A673 (cell line): Measurements from ENCODE around the gene FSCN2. TPM values are rescaled to one million over a fixed set of nuclear protein-coding genes. Genes with fewer than 3 reads are reported as not detected.
A peak's percentile ranks its signal among the peaks of the same experiment; 100 is the strongest.

Experiments
- BruUV-seq: library from RNA; stranded (reverse); fragments of 400-500 nt; replicated peaks from 2 replicates; lab custom pipeline; 2021; lab: Mats Ljungman, UMichigan
- CTCF ChIA-PET: fragments of 300-600 bp; sonication (Branson Sonifier 250); formaldehyde crosslinking; loops from one replicate; lab custom pipeline; 2022; ENCODE audit warnings: antibody characterized with exemption; lab: Charles Lee
- POLR2A ChIA-PET: fragments of 300-600 bp; sonication (Branson Sonifier 250); formaldehyde crosslinking; loops from one replicate; lab custom pipeline; 2022; ENCODE audit warnings: antibody characterized with exemption; ENCODE audit not compliant: low non-redundant PET; lab: Charles Lee
- DNase-seq: peaks from one replicate; pipeline ENCODE4 v3.0.0-alpha.2; 2015; ENCODE audit warnings: low spot score
- H3K27ac ChIP-seq: fragments of 200-600 bp; sonication (generic); 2 replicates; pipeline ENCODE4 v1.5.1; 2016; ENCODE audit warnings: mixed run types, low read depth, mild to moderate bottlenecking, mixed read lengths, antibody characterized with exemption, low read length; ENCODE audit not compliant: poor library complexity, severe bottlenecking
- H3K27me3 ChIP-seq: fragments of 200-600 bp; sonication (generic); replicated peaks from 2 replicates; pipeline ENCODE4 v1.6.1; 2017; ENCODE audit warnings: mixed run types, low read depth, mild to moderate bottlenecking, mixed read lengths, antibody characterized with exemption, low read length; ENCODE audit not compliant: insufficient read depth, poor library complexity
- H3K36me3 ChIP-seq: fragments of 200-600 bp; sonication (generic); 2 replicates; pipeline ENCODE4 v1.6.1; 2016; ENCODE audit warnings: mixed run types, mild to moderate bottlenecking, mixed read lengths, antibody characterized with exemption, low read length; ENCODE audit not compliant: insufficient read depth, poor library complexity, severe bottlenecking
- H3K4me1 ChIP-seq: fragments of 200-600 bp; sonication (generic); 2 replicates; pipeline ENCODE4 v1.6.1; 2017; ENCODE audit warnings: mixed run types, mild to moderate bottlenecking, mixed read lengths, antibody characterized with exemption, low read length; ENCODE audit not compliant: insufficient read depth, poor library complexity, severe bottlenecking
- H3K4me3 ChIP-seq: fragments of 200-600 bp; sonication (generic); 2 replicates; pipeline ENCODE4 v1.5.1; 2016; ENCODE audit warnings: low read depth, mixed run types, mild to moderate bottlenecking, mixed read lengths, low read length; ENCODE audit not compliant: poor library complexity, severe bottlenecking
- H3K9me3 ChIP-seq: fragments of 200-600 bp; sonication (generic); 2 replicates; pipeline ENCODE4 v1.6.1; 2016; ENCODE audit warnings: mixed run types, low read depth, mild to moderate bottlenecking, mixed read lengths, antibody characterized with exemption, low read length; ENCODE audit not compliant: poor library complexity, severe bottlenecking
- CTCF ChIP-seq: fragments of 300-800, 200-600 bp; sonication (generic); conservative IDR thresholded peaks from 2 replicates; pipeline ENCODE4 v1.5.1; 2017; ENCODE audit warnings: low read depth, mild to moderate bottlenecking, antibody characterized with exemption, low read length, moderate library complexity, mixed read lengths
- EZH2 ChIP-seq: fragments of 200-600 bp; sonication (generic); IDR thresholded peaks from 2 replicates; pipeline ENCODE4 v1.6.1; 2017; ENCODE audit warnings: borderline replicate concordance, low read depth, mild to moderate bottlenecking, mixed read lengths, antibody characterized with exemption, low read length; ENCODE audit not compliant: poor library complexity, severe bottlenecking
- intact Hi-C: fragments of 100-400 bp; cut with micrococcal nuclease; formaldehyde crosslinking; loops from one replicate; pipeline ENCODE4 v1.10.0; 2022; ENCODE audit not compliant: unreplicated experiment
- total RNA-seq: library from RNA; stranded (reverse); gene quantifications from 2 replicates; pipeline ENCODE4 v1.2.3, GENCODE V29; 2021

The FSCN2 gene
- total RNA-seq, 1 experiment from 2014 or later: 0.26 TPM

- peak overlapping the region; percentile 71 for H3K27ac ChIP-seq
Observed at GRCh38 chr17:81480140-81481072, 47.8 kb upstream of the FSCN2 start.

GRCh38 chr17:81481073-81481799 is 46.9 kb upstream of the FSCN2 start:
- ChIA-PET POLR2A (no interaction called here), CTCF (no interaction called here)
- DNase-seq: peak; percentile 94
- peak overlapping the region; percentile 47 for H3K4me3 ChIP-seq
- no peaks in the 10 kb centered on the region for H3K9me3 ChIP-seq
- no peaks in the 10 kb centered on the region for H3K27me3 ChIP-seq
- H3K36me3 ChIP-seq: no peaks in the 10 kb centered on the region
- peak overlapping the region; percentile 71 for H3K27ac ChIP-seq
- TF ChIP-seq CTCF: no peak
- TF ChIP-seq EZH2: no peak
- BruUV-seq: no TSS peak
- peaks cover 56% of the 10 kb centered on the region for H3K4me1 ChIP-seq
- intact Hi-C loops: loop anchor here (2.0 kb wide), 1 partner anchor 86 kb away; the partner anchor contains the start of gene BAHCC1

More at GRCh38 chr17:81480140-81481072, 47.8 kb upstream of the FSCN2 start:
- CTCF ChIA-PET: no interaction called here
- no peaks in the 10 kb centered on the region for H3K9me3 ChIP-seq
- DNase-seq: peak; percentile 80
- H3K4me3 ChIP-seq: peak overlapping the region; percentile 47
- H3K4me1 ChIP-seq: peaks cover 53% of the 10 kb centered on the region
- POLR2A ChIA-PET: no interaction called here
- intact Hi-C loops: loop anchor here (2.0 kb wide), 1 partner anchor 86 kb away; the partner anchor contains the start of gene BAHCC1
- no TSS peak for BruUV-seq
- H3K27me3 ChIP-seq: no peaks in the 10 kb centered on the region
- TF ChIP-seq CTCF: no peak
- no peak for TF ChIP-seq EZH2
- H3K36me3 ChIP-seq: no peaks in the 10 kb centered on the region

- intact Hi-C loops: loop anchor here (2.0 kb wide), 1 partner anchor 87 kb away; the partner anchor contains the start of gene BAHCC1
- DNase-seq: no peak
- Histone ChIP-seq H3K9me3 (no peaks in the 10 kb centered on the region), H3K27ac (peak overlapping the region; percentile 71), H3K27me3 (no peaks in the 10 kb centered on the region), H3K4me1 (peaks cover 63% of the 10 kb centered on the region), H3K36me3 (no peaks in the 10 kb centered on the region), H3K4me3 (peak overlapping the region; percentile 47)
- POLR2A ChIA-PET: no interaction called here
- no peak for TF ChIP-seq EZH2
- no peak for TF ChIP-seq CTCF
- no TSS peak for BruUV-seq
- CTCF ChIA-PET: no interaction called here
Observed at GRCh38 chr17:81481815-81482505, 46.2 kb upstream of the FSCN2 start.
